C4-2B (cell line): Measurements from ENCODE around the gene TTC16.

Experiments used
- H3K27ac ChIP-seq: fragments of 450-650 bp; 2 replicates; pipeline ENCODE4 v1.5.1; 2017
- CTCF ChIP-seq: fragments of 450-650 bp; conservative IDR thresholded peaks from 2 replicates; pipeline ENCODE4 v1.5.1; 2017; ENCODE audit warnings: mild to moderate bottlenecking
- ZFX ChIP-seq: fragments of 450-650 bp; IDR thresholded peaks from 2 replicates; pipeline ENCODE4 v1.6.1; 2017

TTC16 gene

GRCh38 chr9:127746959-127747569 is 31.2 kb downstream of the TTC16 start:
- no peak for TF ChIP-seq ZFX
- H3K27ac ChIP-seq: no peak overlapping the region

GRCh38 chr9:127749090-127749787 is 33.4 kb downstream of the TTC16 start:
- no peak for TF ChIP-seq CTCF
- TF ChIP-seq ZFX: no peak
- H3K27ac ChIP-seq: no peak overlapping the region

GRCh38 chr9:127751269-127752054 is 35.6 kb downstream of the TTC16 start:
- TF ChIP-seq CTCF (no peak), ZFX (no peak)
- H3K27ac ChIP-seq: no peak overlapping the region

- H3K27ac ChIP-seq: no peak overlapping the region
- no peak for TF ChIP-seq CTCF
- TF ChIP-seq ZFX: no peak
Observed at GRCh38 chr9:127753148-127753547, 37.3 kb downstream of the TTC16 start.

- no peak overlapping the region for H3K27ac ChIP-seq
- TF ChIP-seq CTCF: no peak
- no peak for TF ChIP-seq ZFX
Observed at GRCh38 chr9:127753622-127754021, 37.7 kb downstream of the TTC16 start.

- TF ChIP-seq CTCF (no peak), ZFX (no peak)
- H3K27ac ChIP-seq: no peak overlapping the region
Observed at GRCh38 chr9:127754099-127755060, 38.5 kb downstream of the TTC16 start.
